Keratinocyte (primary cell): ENCODE data around the gene CIROP. TPM values are rescaled to one million over a fixed set of nuclear protein-coding genes. Genes with fewer than 3 reads are reported as not detected.
A peak's percentile ranks its signal among the peaks of the same experiment; 100 is the strongest.

Source experiments
- DNase-seq: peaks from one replicate; pipeline ENCODE4 v3.0.0-alpha.2; 2011; ENCODE audit warnings: low read depth, missing footprints, low spot score
- FAIRE-seq: peaks from 2 replicates; lab custom pipeline; 2011; peaks lifted over from hg19 to GRCh38; lab: Jason Lieb, UNC
- H2AFZ ChIP-seq: 2 replicates; pipeline ENCODE4 v1.6.0; 2012; ENCODE audit warnings: low read length, control low read depth, inconsistent platforms; ENCODE audit not compliant: control insufficient read depth
- H3K27ac ChIP-seq: 2 replicates; pipeline ENCODE4 v1.5.1; 2011; ENCODE audit warnings: low read length; ENCODE audit not compliant: control insufficient read depth, insufficient read depth
- H3K27me3 ChIP-seq: 3 replicates; pipeline ENCODE4 v1.6.0; 2011; ENCODE audit warnings: low read length; ENCODE audit not compliant: control insufficient read depth, insufficient read depth; ENCODE audit errors: extremely low read depth
- H3K36me3 ChIP-seq, 2 experiments: 2 replicates in 1 of 2; 3 replicates in 1 of 2; pipeline ENCODE4 v1.5.1; 2011; ENCODE audit warnings: low read length in 2 of 2, mild to moderate bottlenecking in 1 of 2; ENCODE audit not compliant: control insufficient read depth in 2 of 2, insufficient read depth in 2 of 2; ENCODE audit errors: extremely low read depth in 1 of 2
- H3K4me1 ChIP-seq: 3 replicates; pipeline ENCODE4 v1.5.1; 2011; ENCODE audit warnings: low read length; ENCODE audit not compliant: control insufficient read depth, insufficient read depth; ENCODE audit errors: extremely low read depth
- H3K4me2 ChIP-seq: 3 replicates; pipeline ENCODE4 v1.6.0; 2011; ENCODE audit warnings: low read depth, low read length; ENCODE audit not compliant: control insufficient read depth, insufficient read depth; ENCODE audit errors: extremely low read depth
- H3K4me3 ChIP-seq, 3 experiments: fragments of 200-600 bp in 1 of 3; sonication (generic) in 1 of 3; 2 replicates in 2 of 3; 3 replicates in 1 of 3; pipeline ENCODE4 v1.5.1; 2011 to 2016; ENCODE audit warnings: low read length in 3 of 3, mild to moderate bottlenecking in 3 of 3, control low read depth in 2 of 3, inconsistent platforms in 1 of 3, low read depth in 1 of 3, mixed read lengths in 1 of 3, mixed run types in 1 of 3, moderate library complexity in 1 of 3; ENCODE audit not compliant: control insufficient read depth in 2 of 3, insufficient read depth in 2 of 3; ENCODE audit errors: extremely low read depth in 1 of 3
- H3K79me2 ChIP-seq: 2 replicates; pipeline ENCODE4 v1.6.0; 2012; ENCODE audit warnings: low read length; ENCODE audit not compliant: control insufficient read depth, insufficient read depth
- H3K9ac ChIP-seq: 3 replicates; pipeline ENCODE4 v1.6.0; 2011; ENCODE audit warnings: low read length; ENCODE audit not compliant: control insufficient read depth, insufficient read depth; ENCODE audit errors: extremely low read depth
- H3K9me1 ChIP-seq: 3 replicates; pipeline ENCODE4 v1.6.0; 2011; ENCODE audit warnings: low read length; ENCODE audit not compliant: control insufficient read depth, insufficient read depth; ENCODE audit errors: extremely low read depth
- H3K9me3 ChIP-seq: 2 replicates; pipeline ENCODE4 v1.5.1; 2012; ENCODE audit warnings: low read depth, low read length; ENCODE audit not compliant: control insufficient read depth
- H4K20me1 ChIP-seq: 3 replicates; pipeline ENCODE4 v1.6.0; 2011; ENCODE audit warnings: low read length; ENCODE audit not compliant: control insufficient read depth, insufficient read depth; ENCODE audit errors: extremely low read depth
- EZH2 ChIP-seq: IDR thresholded peaks from one replicate; pipeline ENCODE4 v1.6.1; 2012; ENCODE audit warnings: inconsistent platforms, mild to moderate bottlenecking, low read length, moderate library complexity
- dilution Hi-C: fragments of 300-500 bp; cut with MboI; formaldehyde crosslinking; loops from one replicate; pipeline ENCODE4 v1.7.0; 2020; ENCODE audit warnings: low sequenced_read_pairs; ENCODE audit not compliant: extremely low pct_ligation_motif_present
- polyA plus RNA-seq, 5 experiments: library from polyadenylated mRNA; depleted of rRNA in 3 of 5; stranded (reverse) in 3 of 5; stranded (forward) in 1 of 5; unstranded in 1 of 5; fragments of >200 nt; gene quantifications; 1 replicate in 1 of 5; 2 replicates in 3 of 5; 3 replicates in 1 of 5; pipeline versions ENCODE4 v1.2.1 to v1.2.3, GENCODE V29; 2011 to 2012; ENCODE audit warnings: missing spikeins in 2 of 5, low read depth in 1 of 5, low replicate concordance in 1 of 5
- TF ChIP-seq, protein P1 (sequence below), 3 experiments: IDR thresholded peaks in 1 of 3; conservative IDR thresholded peaks in 1 of 3; optimal IDR thresholded peaks in 1 of 3; 2 replicates in 2 of 3; 3 replicates in 1 of 3; pipeline versions ENCODE3 to v1.5.1; 2011; ENCODE audit warnings: low read length in 3 of 3, mild to moderate bottlenecking in 3 of 3, moderate library complexity in 2 of 3, control low read depth in 1 of 3, inconsistent platforms in 1 of 3; ENCODE audit not compliant: insufficient read depth in 2 of 3; ENCODE audit errors: extremely low read depth in 1 of 3

The CIROP gene
- polyA plus RNA-seq, 1 donor (not counting 4 experiments of a cell fraction or from before 2014, with no cell fraction given), result not detected

DNA sequence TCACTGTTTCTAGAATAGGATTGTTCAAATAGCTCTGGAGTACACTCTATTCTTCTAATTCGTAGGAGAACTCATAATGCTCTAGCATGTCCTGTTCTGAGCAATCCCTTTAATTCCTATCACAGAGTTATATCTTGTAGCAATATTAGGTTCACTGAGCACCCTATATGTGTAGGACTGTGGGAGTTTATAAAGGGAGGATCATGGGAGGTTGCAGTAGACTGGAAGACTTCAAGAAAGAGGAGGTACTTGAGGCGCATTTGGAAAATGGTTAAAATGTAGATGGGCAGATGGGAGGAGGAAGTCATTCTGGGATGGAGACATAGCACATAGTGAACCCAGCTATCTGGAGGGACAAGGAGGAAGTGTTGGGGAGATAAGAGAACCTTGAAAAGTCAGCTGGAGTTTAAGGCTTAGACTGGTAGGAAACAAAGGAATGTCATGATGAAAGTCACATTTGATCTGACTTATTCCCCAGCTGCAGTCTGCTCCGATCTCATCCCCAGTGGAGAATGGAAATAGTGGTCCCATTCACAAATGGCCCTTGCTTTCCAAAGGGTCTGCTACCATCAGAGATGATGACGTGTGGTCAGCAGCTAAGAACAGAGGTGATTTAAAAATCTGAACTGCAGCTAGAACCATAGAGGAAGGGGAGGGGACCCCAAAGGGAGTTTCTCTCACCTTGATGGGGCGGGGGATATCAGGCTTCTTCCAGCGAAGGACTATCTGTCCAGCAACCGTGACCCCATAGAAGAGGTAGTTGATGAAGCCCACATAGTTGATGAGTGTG lies 24.4 kb upstream of the CIROP start:
- peaks cover 6 to 12% of the 10 kb centered on the region in 2 experiments for H3K36me3 ChIP-seq
- DNase-seq (no peak), FAIRE-seq (no peak)
- H4K20me1 ChIP-seq, result no peaks in the 10 kb centered on the region
- peaks cover 23% of the 10 kb centered on the region for H3K4me1 ChIP-seq
- H3K4me2 ChIP-seq, result peak overlapping the region; percentile 29
- no peak overlapping the region for H3K9ac ChIP-seq
- H3K4me3 ChIP-seq, result no peak overlapping the region
- no peak for TF ChIP-seq EZH2
- TF ChIP-seq, protein P1, sequence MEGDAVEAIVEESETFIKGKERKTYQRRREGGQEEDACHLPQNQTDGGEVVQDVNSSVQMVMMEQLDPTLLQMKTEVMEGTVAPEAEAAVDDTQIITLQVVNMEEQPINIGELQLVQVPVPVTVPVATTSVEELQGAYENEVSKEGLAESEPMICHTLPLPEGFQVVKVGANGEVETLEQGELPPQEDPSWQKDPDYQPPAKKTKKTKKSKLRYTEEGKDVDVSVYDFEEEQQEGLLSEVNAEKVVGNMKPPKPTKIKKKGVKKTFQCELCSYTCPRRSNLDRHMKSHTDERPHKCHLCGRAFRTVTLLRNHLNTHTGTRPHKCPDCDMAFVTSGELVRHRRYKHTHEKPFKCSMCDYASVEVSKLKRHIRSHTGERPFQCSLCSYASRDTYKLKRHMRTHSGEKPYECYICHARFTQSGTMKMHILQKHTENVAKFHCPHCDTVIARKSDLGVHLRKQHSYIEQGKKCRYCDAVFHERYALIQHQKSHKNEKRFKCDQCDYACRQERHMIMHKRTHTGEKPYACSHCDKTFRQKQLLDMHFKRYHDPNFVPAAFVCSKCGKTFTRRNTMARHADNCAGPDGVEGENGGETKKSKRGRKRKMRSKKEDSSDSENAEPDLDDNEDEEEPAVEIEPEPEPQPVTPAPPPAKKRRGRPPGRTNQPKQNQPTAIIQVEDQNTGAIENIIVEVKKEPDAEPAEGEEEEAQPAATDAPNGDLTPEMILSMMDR (optimal IDR thresholded peaks at IDR 0.05 in 1 of 3, IDR thresholded peaks at IDR 0.05 in 1 of 3, conservative IDR thresholded peaks at IDR 0.05 in 1 of 3; ENCODE audit: extremely low read depth in 1 of 3, insufficient read depth in 2 of 3, low read length in 3 of 3), result no peak
- H3K27ac ChIP-seq, result peak overlapping the region; percentile 55
- H3K79me2 ChIP-seq, result no peaks in the 10 kb centered on the region
- H2AFZ ChIP-seq, result no peak overlapping the region
- no peaks in the 10 kb centered on the region for H3K9me1 ChIP-seq
- H3K9me3 ChIP-seq, result no peaks in the 10 kb centered on the region
- no peaks in the 10 kb centered on the region for H3K27me3 ChIP-seq
- dilution Hi-C loops, result no loop called here

DNA sequence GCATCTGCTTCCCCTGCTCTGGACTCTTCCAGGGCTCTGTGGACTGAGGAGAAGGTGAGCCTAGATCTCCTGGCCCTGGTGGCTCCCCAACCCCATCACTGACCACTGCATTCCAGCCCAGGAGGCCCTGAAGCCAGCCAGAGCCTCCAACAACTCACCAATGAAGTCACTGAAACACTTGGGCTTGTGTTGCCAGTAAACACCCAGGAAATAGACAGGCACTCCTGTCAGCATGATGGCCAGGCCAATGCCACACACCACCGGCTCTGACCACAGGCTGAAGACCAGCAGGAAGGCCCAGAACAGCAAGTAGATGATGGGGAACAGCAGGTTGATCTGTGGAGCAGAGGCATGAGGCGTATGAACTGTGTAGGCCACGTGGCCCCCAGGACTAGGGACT lies 23.1 kb upstream of the CIROP start:
- TF ChIP-seq, protein P1 (optimal IDR thresholded peaks at IDR 0.05 in 1 of 3, IDR thresholded peaks at IDR 0.05 in 1 of 3, conservative IDR thresholded peaks at IDR 0.05 in 1 of 3; ENCODE audit: extremely low read depth in 1 of 3, insufficient read depth in 2 of 3, low read length in 3 of 3), result no peak
- TF ChIP-seq EZH2, result no peak
- FAIRE-seq, result no peak

More for the DNA sequence above, 23.1 kb upstream of the CIROP start:
- H3K79me2 ChIP-seq, result no peaks in the 10 kb centered on the region
- H3K27me3 ChIP-seq, result no peaks in the 10 kb centered on the region
- H2AFZ ChIP-seq, result no peak overlapping the region
- H4K20me1 ChIP-seq, result no peaks in the 10 kb centered on the region
- H3K4me2 ChIP-seq, result no peak overlapping the region
- H3K4me3 ChIP-seq, result no peak overlapping the region
- H3K27ac ChIP-seq, result no peak overlapping the region
- dilution Hi-C loops, result no loop called here
- H3K4me1 ChIP-seq, result peaks cover 28% of the 10 kb centered on the region
- peaks cover 6 to 12% of the 10 kb centered on the region in 2 experiments for H3K36me3 ChIP-seq
- no peak overlapping the region for H3K9ac ChIP-seq
- no peaks in the 10 kb centered on the region for H3K9me1 ChIP-seq
- H3K9me3 ChIP-seq, result no peaks in the 10 kb centered on the region
- DNase-seq, result no peak
